Measurements from ENCODE around the gene KRT15.

KRT15 gene

GRCh38 chr17:41523225-41523593, 4.5 kb upstream of the KRT15 start:
- DNase-seq = no peak

- no peak for DNase-seq
Measured at GRCh38 chr17:41522301-41523224, 3.9 kb upstream of the KRT15 start.

- peak; percentile 65 to 80 (median 75) for DNase-seq
Measured at GRCh38 chr17:41521574-41522261, 3.0 kb upstream of the KRT15 start.

GRCh38 chr17:41520821-41521521, 2.3 kb upstream of the KRT15 start:
- DNase-seq = no peak

GRCh38 chr17:41519501-41520224, 973 bp upstream of the KRT15 start:
- DNase-seq = no peak

GRCh38 chr17:41518031-41518430, 659 bp downstream of the KRT15 start:
- no peak for DNase-seq

GRCh38 chr17:41516830-41517283, 1.8 kb downstream of the KRT15 start:
- no peak for DNase-seq

GRCh38 chr17:41516147-41516829, 2.4 kb downstream of the KRT15 start:
- no peak for DNase-seq

- DNase-seq = no peak
Measured at GRCh38 chr17:41513168-41513547, 5.5 kb downstream of the KRT15 start.

- peak in 2 of 3 donors; percentile 45 to 48 for DNase-seq
Measured at GRCh38 chr17:41512546-41513167, 6.0 kb downstream of the KRT15 start.

- DNase-seq = no peak
Measured at GRCh38 chr17:41511716-41512115, 7.0 kb downstream of the KRT15 start.

GRCh38 chr17:41511116-41511515, 7.6 kb downstream of the KRT15 start:
- DNase-seq = no peak

- DNase-seq = no peak
Measured at GRCh38 chr17:41510251-41511065, 8.2 kb downstream of the KRT15 start.

GRCh38 chr17:41507315-41507880, 11.3 kb downstream of the KRT15 start:
- no peak for DNase-seq

- peak; percentile 30 to 50 (median 47) for DNase-seq
Measured at GRCh38 chr17:41505809-41506767, 12.6 kb downstream of the KRT15 start.

GRCh38 chr17:41505007-41505808, 13.5 kb downstream of the KRT15 start, which contains the start of gene KRT13:
KRT13 (minus strand) TSS chr17:41505612; CDS start chr17:41505550, 62 bp downstream.
- no peak for DNase-seq

- DNase-seq = no peak
Measured at GRCh38 chr17:41504246-41504977, 14.3 kb downstream of the KRT15 start.
